ENCODE data around the gene ABHD11.

The ABHD11 gene

DNA sequence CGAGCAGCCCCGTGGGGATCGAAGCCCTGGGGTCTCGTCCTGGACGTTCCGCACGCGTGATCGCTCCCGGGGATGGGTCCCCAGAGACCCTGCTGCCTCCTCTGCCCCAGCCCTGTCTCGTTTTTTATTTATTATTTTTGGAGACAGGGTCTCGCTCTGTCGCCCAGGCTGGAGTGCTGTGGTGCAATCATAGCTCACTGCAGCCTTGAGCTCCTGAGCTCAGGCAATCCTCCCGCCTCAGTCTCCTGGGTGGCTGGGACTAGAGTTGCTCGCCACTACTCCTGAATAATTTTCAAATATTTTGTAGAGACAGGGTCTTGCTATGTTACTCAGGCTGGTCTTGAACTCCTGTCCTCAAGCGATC lies 18.8 kb downstream of the ABHD11 start:
- Histone ChIP-seq H3K27me3 (ENCODE audit: insufficient read depth, low read length, poor library complexity) (peaks cover 15% of the 10 kb centered on the region), H3K36me3 (ENCODE audit: insufficient read depth, low read length) (no peaks in the 10 kb centered on the region), H3K9me3 (ENCODE audit: insufficient read depth, low read length, severe bottlenecking) (no peaks in the 10 kb centered on the region), H2AFZ (ENCODE audit: low read depth, low read length) (no peak overlapping the region), H3K4me3 (ENCODE audit: low read depth in 1 of 2, low read length in 2 of 2) (no peak overlapping the region), H3K79me2 (ENCODE audit: insufficient read depth, low read length) (no peaks in the 10 kb centered on the region), H3K9ac (ENCODE audit: low read depth, low read length) (no peak overlapping the region), H3K4me1 (ENCODE audit: insufficient read depth, low read length) (peaks cover 18% of the 10 kb centered on the region), H4K20me1 (ENCODE audit: insufficient read depth, low read length) (peaks cover 34% of the 10 kb centered on the region), H3K4me2 (ENCODE audit: insufficient read depth, low read length) (no peak overlapping the region), H3K27ac (ENCODE audit: low read length) (no peak overlapping the region)
- TF ChIP-seq, protein P1, sequence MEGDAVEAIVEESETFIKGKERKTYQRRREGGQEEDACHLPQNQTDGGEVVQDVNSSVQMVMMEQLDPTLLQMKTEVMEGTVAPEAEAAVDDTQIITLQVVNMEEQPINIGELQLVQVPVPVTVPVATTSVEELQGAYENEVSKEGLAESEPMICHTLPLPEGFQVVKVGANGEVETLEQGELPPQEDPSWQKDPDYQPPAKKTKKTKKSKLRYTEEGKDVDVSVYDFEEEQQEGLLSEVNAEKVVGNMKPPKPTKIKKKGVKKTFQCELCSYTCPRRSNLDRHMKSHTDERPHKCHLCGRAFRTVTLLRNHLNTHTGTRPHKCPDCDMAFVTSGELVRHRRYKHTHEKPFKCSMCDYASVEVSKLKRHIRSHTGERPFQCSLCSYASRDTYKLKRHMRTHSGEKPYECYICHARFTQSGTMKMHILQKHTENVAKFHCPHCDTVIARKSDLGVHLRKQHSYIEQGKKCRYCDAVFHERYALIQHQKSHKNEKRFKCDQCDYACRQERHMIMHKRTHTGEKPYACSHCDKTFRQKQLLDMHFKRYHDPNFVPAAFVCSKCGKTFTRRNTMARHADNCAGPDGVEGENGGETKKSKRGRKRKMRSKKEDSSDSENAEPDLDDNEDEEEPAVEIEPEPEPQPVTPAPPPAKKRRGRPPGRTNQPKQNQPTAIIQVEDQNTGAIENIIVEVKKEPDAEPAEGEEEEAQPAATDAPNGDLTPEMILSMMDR (IDR thresholded peaks at IDR 0.05; ENCODE audit: borderline replicate concordance, extremely low read depth, low read length, poor library complexity, severe bottlenecking): no peak
- TF ChIP-seq EZH2 (IDR thresholded peaks at IDR 0.05; ENCODE audit: borderline replicate concordance, low read depth, low read length, severe bottlenecking): no peak
- ATAC-seq (ENCODE audit: insufficient read depth, low read depth): no peak
- DNase-seq: no peak

DNA sequence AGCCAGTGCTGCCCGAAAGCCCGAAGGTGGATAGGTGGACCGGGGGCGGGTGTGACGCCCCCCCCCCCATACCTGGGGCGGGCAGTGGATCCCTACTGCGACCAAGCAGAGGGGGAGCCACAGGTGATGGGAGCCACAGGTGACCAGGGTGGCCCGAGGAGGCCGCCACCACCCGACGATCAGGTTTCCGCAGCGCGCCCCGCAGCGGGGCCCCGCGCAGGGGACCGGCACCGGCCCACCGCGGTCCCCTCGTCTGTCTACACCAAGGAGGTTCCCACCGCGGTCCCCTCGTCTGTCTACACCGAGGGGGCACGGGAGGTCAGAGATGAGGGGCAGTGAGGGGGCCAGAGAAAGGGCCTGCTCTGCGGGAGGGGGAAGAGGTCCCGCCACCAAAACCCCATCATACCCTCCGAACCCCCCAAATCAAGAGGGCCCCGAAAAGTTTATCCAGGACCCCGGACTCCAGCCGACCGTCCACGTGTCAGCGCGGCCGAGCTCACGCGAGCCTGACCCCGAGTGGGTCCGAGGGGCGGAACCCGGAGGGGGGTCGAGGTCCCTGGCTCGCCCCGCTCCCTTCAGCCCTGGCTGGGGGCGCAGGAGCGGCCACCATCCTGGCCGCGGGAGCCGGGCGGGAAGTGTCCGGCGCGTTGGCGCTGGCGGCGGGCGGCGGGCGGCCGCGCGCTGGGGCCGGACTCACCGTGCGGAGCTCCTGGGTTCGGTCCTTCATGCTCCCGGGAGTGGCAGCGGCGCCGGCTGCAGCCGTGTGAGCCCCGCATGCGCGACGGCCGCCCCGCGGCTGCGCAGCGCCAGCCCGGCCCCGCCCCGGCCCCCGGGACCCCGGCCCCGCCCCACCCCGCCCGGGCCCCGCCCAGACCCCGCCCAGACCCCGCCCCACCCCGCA lies 19.4 kb downstream of the ABHD11 start, which contains the start of gene STX1A:
TSS of gene STX1A (minus strand) at position 765 of the 901 bp plus-strand sequence. CDS start at position 727, 38 bp downstream.
- peaks cover 18% of the 10 kb centered on the region for H3K4me1 ChIP-seq (ENCODE audit: insufficient read depth, low read length)
- DNase-seq: no peak

DNA sequence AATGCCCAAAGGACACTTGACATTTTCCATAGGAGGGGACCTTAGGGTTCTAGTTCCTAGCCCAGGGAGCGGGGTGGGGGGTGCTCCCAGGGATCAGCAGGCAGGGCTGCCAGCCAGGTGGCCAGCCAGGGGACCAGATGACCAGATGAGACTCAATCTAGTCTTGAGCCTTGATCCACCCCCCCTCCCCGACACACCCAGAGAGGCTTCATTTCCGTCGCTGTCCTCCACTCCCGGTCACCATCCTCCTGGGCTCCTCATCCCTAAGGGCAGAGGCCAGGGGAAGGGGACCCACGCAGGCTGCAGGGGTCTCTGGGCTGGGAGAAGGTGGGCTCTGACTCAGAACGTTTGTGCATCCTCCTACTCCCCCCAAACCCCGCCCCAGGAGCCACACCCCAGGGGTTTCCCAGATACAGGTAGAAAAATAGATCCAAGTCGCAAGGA lies 20.1 kb downstream of the ABHD11 start:
- Histone ChIP-seq H3K9ac (ENCODE audit: low read depth, low read length) (no peak overlapping the region), H3K27ac (ENCODE audit: low read length) (no peak overlapping the region), H3K27me3 (ENCODE audit: insufficient read depth, low read length, poor library complexity) (peaks cover 17% of the 10 kb centered on the region), H3K79me2 (ENCODE audit: insufficient read depth, low read length) (no peaks in the 10 kb centered on the region), H3K9me3 (ENCODE audit: insufficient read depth, low read length, severe bottlenecking) (no peaks in the 10 kb centered on the region), H3K36me3 (ENCODE audit: insufficient read depth, low read length) (no peaks in the 10 kb centered on the region), H2AFZ (ENCODE audit: low read depth, low read length) (no peak overlapping the region), H3K4me1 (ENCODE audit: insufficient read depth, low read length) (peaks cover 18% of the 10 kb centered on the region), H3K4me2 (ENCODE audit: insufficient read depth, low read length) (no peak overlapping the region), H4K20me1 (ENCODE audit: insufficient read depth, low read length) (peaks cover 34% of the 10 kb centered on the region), H3K4me3 (ENCODE audit: low read depth in 1 of 2, low read length in 2 of 2) (no peak overlapping the region)
- DNase-seq (no peak), ATAC-seq (ENCODE audit: insufficient read depth, low read depth) (no peak)
- TF ChIP-seq, protein P1 (IDR thresholded peaks at IDR 0.05; ENCODE audit: borderline replicate concordance, extremely low read depth, low read length, poor library complexity, severe bottlenecking): no peak

More for the DNA sequence above, 19.4 kb downstream of the ABHD11 start, which contains the start of gene STX1A:
- no peak for ATAC-seq (ENCODE audit: insufficient read depth, low read depth)
- Histone ChIP-seq H3K79me2 (ENCODE audit: insufficient read depth, low read length) (no peaks in the 10 kb centered on the region), H3K9me3 (ENCODE audit: insufficient read depth, low read length, severe bottlenecking) (no peaks in the 10 kb centered on the region), H3K36me3 (ENCODE audit: insufficient read depth, low read length) (no peaks in the 10 kb centered on the region), H3K4me3 (ENCODE audit: low read depth in 1 of 2, low read length in 2 of 2) (no peak within 1 kb of the TSS), H3K4me2 (ENCODE audit: insufficient read depth, low read length) (no peak within 1 kb of the TSS), H3K9ac (ENCODE audit: low read depth, low read length) (no peak within 1 kb of the TSS), H4K20me1 (ENCODE audit: insufficient read depth, low read length) (peaks cover 34% of the 10 kb centered on the region), H3K27me3 (ENCODE audit: insufficient read depth, low read length, poor library complexity) (peaks cover 15% of the 10 kb centered on the region), H2AFZ (ENCODE audit: low read depth, low read length) (no peak within 1 kb of the TSS), H3K27ac (ENCODE audit: low read length) (no peak within 1 kb of the TSS)
- TF ChIP-seq EZH2 (IDR thresholded peaks at IDR 0.05; ENCODE audit: borderline replicate concordance, low read depth, low read length, severe bottlenecking): no peak
- TF ChIP-seq, protein P1 (IDR thresholded peaks at IDR 0.05; ENCODE audit: borderline replicate concordance, extremely low read depth, low read length, poor library complexity, severe bottlenecking): no peak

Data from DND-41 (cell line).